ENCODE results near the gene RILPL2. TPM values are rescaled to one million over a fixed set of nuclear protein-coding genes. Genes with fewer than 3 reads are reported as not detected.
A peak's percentile ranks its signal among the peaks of the same experiment; 100 is the strongest.
"Not testable (repeated sequence)": the region's sequence is repeated elsewhere in the genome, so short reads cannot be mapped to it uniquely, and the experiment has no call there.

Gene RILPL2
- total RNA-seq, 1 donor from 2014 or later = 17.2 TPM

DNA sequence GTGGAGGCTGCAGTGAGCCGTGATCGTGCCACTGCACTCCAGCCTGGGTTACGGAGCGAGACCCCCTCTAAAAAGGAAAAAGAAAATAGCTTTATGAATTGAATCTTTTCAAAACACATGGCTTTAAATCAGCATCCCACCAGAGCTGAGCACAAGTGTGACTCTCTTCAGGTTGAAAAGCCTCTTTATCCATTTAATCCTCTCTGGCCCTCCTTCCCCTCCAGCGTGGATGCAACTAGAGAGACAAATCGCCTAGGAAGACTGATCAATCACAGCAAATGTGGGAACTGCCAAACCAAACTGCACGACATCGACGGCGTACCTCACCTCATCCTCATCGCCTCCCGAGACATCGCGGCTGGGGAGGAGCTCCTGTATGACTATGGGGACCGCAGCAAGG is 29.2 kb downstream of the RILPL2 start:
- H3K27me3 Mint-ChIP-seq; H3K9me3 Mint-ChIP-seq; intact Hi-C loops (cut with micrococcal nuclease); H3K27ac Mint-ChIP-seq; DNase-seq; H3K4me1 Mint-ChIP-seq; H3K4me3 Mint-ChIP-seq: not testable (repeated sequence)
- H3K36me3 Mint-ChIP-seq (ENCODE audit: low read depth) = peaks cover 36% of the 10 kb centered on the region

DNA sequence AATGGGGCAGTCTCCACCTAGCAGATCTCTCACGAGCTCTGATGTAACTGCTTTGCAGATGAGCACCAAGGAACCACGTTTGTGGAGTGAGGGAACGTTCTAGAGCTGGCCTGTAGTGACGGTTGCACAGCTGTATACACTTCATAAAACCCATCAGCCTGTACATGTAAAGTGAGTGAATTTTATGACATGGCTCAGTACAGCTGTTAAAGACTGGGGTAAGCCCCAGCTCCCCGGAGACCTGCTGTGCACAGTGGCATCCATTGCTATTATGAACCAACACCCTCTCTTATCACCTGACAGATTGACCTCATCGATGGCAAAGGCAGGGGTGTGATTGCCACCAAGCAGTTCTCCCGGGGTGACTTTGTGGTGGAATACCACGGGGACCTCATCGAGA is 31.9 kb downstream of the RILPL2 start:
- intact Hi-C loops (cut with micrococcal nuclease) = no loop called here
- H3K4me3 Mint-ChIP-seq = no peak overlapping the region
- H3K36me3 Mint-ChIP-seq (ENCODE audit: low read depth) = peaks cover 33% of the 10 kb centered on the region
- peaks cover 2% of the 10 kb centered on the region for H3K4me1 Mint-ChIP-seq
- no peak overlapping the region for H3K27ac Mint-ChIP-seq
- no peaks in the 10 kb centered on the region for H3K9me3 Mint-ChIP-seq
- DNase-seq = no peak
- no peaks in the 10 kb centered on the region for H3K27me3 Mint-ChIP-seq

DNA sequence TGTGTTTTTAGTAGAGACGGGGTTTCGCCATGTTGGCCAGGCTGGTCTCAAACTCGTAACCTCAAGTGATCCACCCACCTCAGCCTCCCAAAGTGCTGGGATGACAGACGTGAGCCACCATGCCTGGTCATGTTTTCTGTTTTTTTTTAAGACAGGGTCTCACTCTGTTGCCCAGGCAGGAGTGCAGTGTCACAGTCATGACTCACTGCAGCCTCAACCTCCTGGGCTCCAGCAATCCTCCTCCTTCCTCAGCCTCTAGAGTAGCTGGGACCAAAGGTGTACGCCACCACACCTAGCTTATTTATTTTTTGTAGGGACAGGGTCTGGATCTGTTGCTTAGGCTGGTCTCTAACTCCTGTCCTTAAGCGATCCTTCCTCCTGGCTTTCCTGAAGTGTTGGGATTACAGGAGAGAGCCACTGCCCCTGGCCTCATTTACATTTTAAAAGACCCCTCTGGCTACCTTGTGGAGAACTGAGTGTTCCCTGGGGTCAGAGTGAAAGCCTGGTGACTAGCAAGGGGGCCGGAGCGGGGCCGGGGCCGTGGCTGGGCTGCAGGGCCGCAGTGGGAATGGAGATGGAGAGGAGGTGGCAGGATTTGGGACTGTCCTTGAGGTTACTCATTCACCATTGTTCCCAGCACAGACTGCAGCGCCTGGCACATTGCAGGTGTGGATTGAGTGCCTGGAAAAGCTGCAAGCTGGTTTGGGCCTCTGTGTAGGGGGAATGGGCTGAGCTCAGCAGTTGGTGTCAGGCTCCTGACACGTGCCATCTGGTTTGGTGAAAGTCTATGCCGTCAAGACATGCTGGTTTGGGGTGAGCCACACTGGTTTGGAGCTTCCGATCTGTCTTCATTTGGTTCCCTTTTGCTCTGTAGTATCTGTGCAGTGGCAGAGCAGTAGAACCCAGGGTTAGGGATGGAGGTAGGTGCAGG is 34.5 kb downstream of the RILPL2 start:
- no peak for DNase-seq
- H3K4me3 Mint-ChIP-seq = no peak overlapping the region
- peaks cover 2% of the 10 kb centered on the region for H3K4me1 Mint-ChIP-seq
- H3K36me3 Mint-ChIP-seq (ENCODE audit: low read depth) = peaks cover 41% of the 10 kb centered on the region
- H3K27me3 Mint-ChIP-seq = no peaks in the 10 kb centered on the region
- no peaks in the 10 kb centered on the region for H3K9me3 Mint-ChIP-seq
- intact Hi-C loops (cut with micrococcal nuclease) = no loop called here
- H3K27ac Mint-ChIP-seq = no peak overlapping the region

- no peak overlapping the region for H3K27ac Mint-ChIP-seq
- no peaks in the 10 kb centered on the region for H3K27me3 Mint-ChIP-seq
- no peak for DNase-seq
- H3K4me1 Mint-ChIP-seq = peaks cover 2% of the 10 kb centered on the region
- H3K4me3 Mint-ChIP-seq = no peak overlapping the region
- intact Hi-C loops (cut with micrococcal nuclease) = no loop called here
- peaks cover 55% of the 10 kb centered on the region for H3K36me3 Mint-ChIP-seq (ENCODE audit: low read depth)
- no peaks in the 10 kb centered on the region for H3K9me3 Mint-ChIP-seq
Measured at GRCh38 chr12:123399255-123399617, 37.2 kb downstream of the RILPL2 start.

DNA sequence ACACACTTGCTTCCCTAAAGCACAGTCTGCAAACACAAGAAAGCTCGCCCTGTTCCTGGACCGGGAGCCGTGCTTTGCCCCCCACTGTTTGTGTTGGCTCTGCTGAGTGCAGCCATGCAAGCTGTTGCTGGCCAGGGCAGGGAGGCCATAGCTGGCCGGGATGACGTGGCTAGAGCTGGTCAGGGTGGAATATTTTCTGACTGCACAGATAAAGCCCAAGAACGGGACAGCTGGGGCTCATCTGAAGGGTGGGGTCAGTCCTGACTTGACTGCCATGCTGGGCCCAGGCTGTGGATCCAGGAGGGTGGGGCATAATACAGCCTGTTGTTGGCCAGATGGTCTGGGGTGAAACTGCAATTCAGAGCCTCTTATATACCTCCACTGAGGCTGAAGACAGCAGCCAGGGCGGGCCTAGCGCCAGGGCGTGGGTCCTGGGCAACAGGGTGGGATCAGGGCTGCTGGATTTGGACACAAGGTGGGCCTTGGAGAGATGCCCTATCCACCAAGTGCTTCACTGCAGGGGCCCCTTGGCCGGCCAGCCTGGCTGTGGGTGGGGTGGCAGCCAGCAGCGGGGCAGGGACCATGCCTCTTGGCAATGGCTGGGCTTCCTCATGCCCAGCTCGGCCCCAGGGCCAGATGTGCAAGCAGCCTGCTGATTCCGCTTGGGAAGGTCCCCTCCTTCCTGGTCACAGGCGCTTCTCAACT is 37.8 kb downstream of the RILPL2 start:
- Mint-ChIP-seq H3K27me3 (no peaks in the 10 kb centered on the region), H3K36me3 (ENCODE audit: low read depth) (peaks cover 50% of the 10 kb centered on the region), H3K4me1 (peaks cover 2% of the 10 kb centered on the region), H3K9me3 (no peaks in the 10 kb centered on the region), H3K27ac (no peak overlapping the region), H3K4me3 (no peak overlapping the region)
- intact Hi-C loops (cut with micrococcal nuclease) = no loop called here
- no peak for DNase-seq

DNA sequence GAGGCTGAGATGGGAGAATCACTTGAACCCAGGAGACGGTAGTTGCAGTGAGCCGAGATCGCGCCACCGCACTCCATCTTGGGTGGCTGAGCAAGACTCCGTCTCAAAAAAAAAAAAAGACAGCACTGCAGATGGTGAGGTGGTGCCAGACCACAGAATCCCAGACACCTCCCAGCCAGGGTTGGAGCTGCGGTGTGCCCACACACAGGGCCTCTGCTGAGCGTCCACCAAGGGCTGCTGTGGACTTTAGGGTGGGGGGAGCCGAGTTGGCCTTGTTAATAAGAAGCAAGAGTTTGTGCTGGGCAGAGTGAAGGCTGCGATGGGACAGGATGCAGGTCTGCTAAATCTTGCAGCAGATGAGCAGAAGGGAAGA is 38.3 kb downstream of the RILPL2 start:
- H3K9me3 Mint-ChIP-seq = no peaks in the 10 kb centered on the region
- intact Hi-C loops (cut with micrococcal nuclease) = no loop called here
- peaks cover 2% of the 10 kb centered on the region for H3K4me1 Mint-ChIP-seq
- peaks cover 50% of the 10 kb centered on the region for H3K36me3 Mint-ChIP-seq (ENCODE audit: low read depth)
- no peaks in the 10 kb centered on the region for H3K27me3 Mint-ChIP-seq
- no peak for DNase-seq
- no peak overlapping the region for H3K4me3 Mint-ChIP-seq
- H3K27ac Mint-ChIP-seq = no peak overlapping the region

DNA sequence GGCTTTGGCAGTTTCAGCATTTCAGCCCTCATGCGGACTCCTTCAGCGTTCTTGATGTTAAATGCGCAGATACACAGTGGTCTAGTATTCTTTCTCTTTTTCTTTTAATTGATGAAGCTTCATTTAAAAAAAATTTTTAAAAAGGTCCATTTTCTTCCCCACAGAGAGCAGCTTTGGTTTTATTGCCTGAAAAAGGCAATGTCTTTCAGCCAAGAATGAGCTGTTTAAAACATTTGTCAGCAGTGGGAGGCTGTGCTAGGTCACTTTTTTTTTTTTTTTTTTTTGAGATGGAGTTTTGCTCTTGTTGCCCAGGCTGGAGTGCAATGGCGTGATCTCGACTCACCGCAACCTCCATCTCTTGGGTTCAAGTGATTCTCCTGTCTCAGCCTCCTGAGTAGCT is 39.1 kb downstream of the RILPL2 start:
- Mint-ChIP-seq H3K9me3 (no peaks in the 10 kb centered on the region), H3K36me3 (ENCODE audit: low read depth) (peaks cover 50% of the 10 kb centered on the region), H3K4me3 (no peak overlapping the region), H3K27ac (no peak overlapping the region), H3K27me3 (no peaks in the 10 kb centered on the region), H3K4me1 (peaks cover 3% of the 10 kb centered on the region)
- intact Hi-C loops (cut with micrococcal nuclease) = no loop called here
- no peak for DNase-seq

DNA sequence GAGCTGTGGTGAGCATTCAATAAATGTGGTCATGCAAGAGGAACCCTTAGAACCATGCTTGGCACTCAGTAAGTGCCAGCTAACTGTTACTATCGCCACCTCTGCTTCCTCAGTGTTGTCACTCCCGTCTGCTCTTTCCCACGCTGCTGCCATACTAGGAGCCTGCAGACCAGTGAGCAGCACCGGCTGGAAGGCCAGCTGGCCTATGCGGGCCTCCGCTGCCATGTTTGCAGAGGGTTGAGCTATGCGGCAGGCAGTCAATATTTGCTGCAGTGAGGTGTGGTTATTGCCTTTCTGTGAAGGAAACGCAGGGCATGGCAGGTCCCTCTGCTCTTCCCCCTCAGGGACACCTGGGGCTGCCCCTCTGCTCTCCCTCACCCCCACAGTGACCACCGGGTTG is 39.5 kb downstream of the RILPL2 start:
- intact Hi-C loops (cut with micrococcal nuclease) = no loop called here
- DNase-seq = no peak
- H3K9me3 Mint-ChIP-seq = no peaks in the 10 kb centered on the region
- H3K4me3 Mint-ChIP-seq = no peak overlapping the region
- H3K27me3 Mint-ChIP-seq = no peaks in the 10 kb centered on the region
- H3K36me3 Mint-ChIP-seq (ENCODE audit: low read depth) = peaks cover 54% of the 10 kb centered on the region
- H3K4me1 Mint-ChIP-seq = peaks cover 3% of the 10 kb centered on the region
- no peak overlapping the region for H3K27ac Mint-ChIP-seq

DNA sequence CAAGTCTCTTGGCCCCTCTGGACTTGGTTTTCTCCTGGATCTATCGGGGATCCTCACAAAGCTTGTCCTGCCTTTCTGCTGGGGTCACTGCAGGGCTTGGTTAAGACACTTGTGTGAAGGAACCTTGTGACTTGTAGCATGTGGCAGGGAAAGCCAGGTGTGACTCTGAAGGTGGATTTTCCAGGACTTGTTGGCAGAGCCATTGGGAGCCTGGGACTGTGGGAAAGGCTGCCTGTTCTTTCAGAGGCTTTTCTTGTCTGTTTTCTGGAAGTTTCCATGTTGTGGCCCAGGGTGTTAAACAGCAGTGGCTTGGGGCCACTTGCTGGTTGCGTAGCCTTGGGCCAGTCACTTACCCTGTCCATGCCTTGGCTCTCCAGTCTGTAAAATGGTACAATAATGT is 39.9 kb downstream of the RILPL2 start:
- H3K4me1 Mint-ChIP-seq = peaks cover 3% of the 10 kb centered on the region
- H3K4me3 Mint-ChIP-seq = no peak overlapping the region
- H3K27me3 Mint-ChIP-seq = no peaks in the 10 kb centered on the region
- H3K9me3 Mint-ChIP-seq = no peaks in the 10 kb centered on the region
- peaks cover 58% of the 10 kb centered on the region for H3K36me3 Mint-ChIP-seq (ENCODE audit: low read depth)
- no peak for DNase-seq
- intact Hi-C loops (cut with micrococcal nuclease) = no loop called here
- no peak overlapping the region for H3K27ac Mint-ChIP-seq

- intact Hi-C loops (cut with micrococcal nuclease) = no loop called here
- Mint-ChIP-seq H3K27ac (no peak overlapping the region), H3K4me1 (peaks cover 15% of the 10 kb centered on the region), H3K9me3 (no peaks in the 10 kb centered on the region), H3K4me3 (no peak overlapping the region), H3K36me3 (ENCODE audit: low read depth) (peaks cover 71% of the 10 kb centered on the region), H3K27me3 (no peaks in the 10 kb centered on the region)
- DNase-seq = no peak
Measured at GRCh38 chr12:123395236-123395635, 41.2 kb downstream of the RILPL2 start.

GRCh38 chr12:123393747-123394146 is 42.7 kb downstream of the RILPL2 start:
- intact Hi-C loops (cut with micrococcal nuclease) = no loop called here
- Mint-ChIP-seq H3K27me3 (no peaks in the 10 kb centered on the region), H3K9me3 (no peaks in the 10 kb centered on the region), H3K27ac (no peak overlapping the region), H3K4me1 (peaks cover 19% of the 10 kb centered on the region), H3K36me3 (ENCODE audit: low read depth) (peaks cover 72% of the 10 kb centered on the region), H3K4me3 (no peak overlapping the region)
- DNase-seq = no peak

DNA sequence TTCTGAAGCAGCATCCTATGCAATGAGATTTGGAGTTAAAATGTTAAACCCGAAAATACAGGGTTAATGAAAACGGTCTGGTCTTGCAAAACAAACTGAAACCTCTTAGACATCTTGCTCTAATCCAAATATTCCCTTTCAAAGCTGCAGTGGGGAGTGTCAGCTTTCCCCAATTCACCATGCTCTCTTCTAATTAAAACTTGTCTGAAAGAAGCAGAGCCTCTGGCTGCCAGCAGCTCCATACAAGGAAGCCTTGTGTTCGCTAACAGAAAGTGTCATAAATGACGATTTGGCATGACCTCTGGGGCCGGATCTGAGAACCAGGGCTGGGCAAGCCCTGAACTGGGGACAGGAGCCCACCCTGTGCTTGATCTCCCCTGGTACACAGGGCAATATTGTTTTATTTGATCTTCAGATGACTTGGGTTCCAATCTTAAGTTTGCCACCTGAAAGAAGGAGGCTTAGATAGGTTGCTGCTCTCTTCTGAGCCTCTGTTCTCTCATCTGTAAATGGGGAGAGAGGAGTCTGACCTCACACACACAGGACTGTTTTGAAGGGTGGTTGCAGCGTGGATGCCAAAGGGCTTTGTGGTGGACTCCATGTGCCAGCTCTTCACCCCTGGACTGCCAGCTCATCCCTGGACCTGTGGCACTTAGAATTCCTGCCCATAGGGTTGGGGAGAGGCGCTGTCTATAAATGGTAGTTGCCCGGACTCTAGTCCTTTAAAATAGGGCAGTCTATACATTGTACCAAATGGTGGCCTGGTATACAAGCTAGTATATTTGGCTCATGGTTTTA is 44.7 kb downstream of the RILPL2 start:
- Mint-ChIP-seq H3K36me3 (ENCODE audit: low read depth) (peaks cover 59% of the 10 kb centered on the region), H3K9me3 (no peaks in the 10 kb centered on the region), H3K4me1 (peaks cover 34% of the 10 kb centered on the region), H3K4me3 (peak overlapping the region; percentile 89), H3K27ac (peak overlapping the region; percentile 34), H3K27me3 (no peaks in the 10 kb centered on the region)
- intact Hi-C loops (cut with micrococcal nuclease) = no loop called here
- no peak for DNase-seq

- Mint-ChIP-seq H3K36me3 (ENCODE audit: low read depth) (peaks cover 51% of the 10 kb centered on the region), H3K9me3 (no peaks in the 10 kb centered on the region), H3K4me1 (peaks cover 34% of the 10 kb centered on the region), H3K27ac (peak overlapping the region; percentile 83), H3K27me3 (no peaks in the 10 kb centered on the region), H3K4me3 (peak overlapping the region; percentile 89)
- intact Hi-C loops (cut with micrococcal nuclease) = no loop called here
- no peak for DNase-seq
Measured at GRCh38 chr12:123390498-123391426, 45.7 kb downstream of the RILPL2 start.
